Fibroblast of lung (primary cell): ENCODE data around the gene HINFP. TPM values are rescaled to one million over a fixed set of nuclear protein-coding genes. Genes with fewer than 3 reads are reported as not detected.
A peak's percentile ranks its signal among the peaks of the same experiment; 100 is the strongest.

Experiments
- DNase-seq, 2 donors: peaks; one replicate each; pipeline versions ENCODE4 v3.0.0 to v3.0.0-alpha.2; 2010; ENCODE audit warnings: low read depth in 2 of 2
- H2AFZ ChIP-seq: 2 replicates; pipeline ENCODE4 v1.5.1; 2012; ENCODE audit warnings: low read length, control low read depth, inconsistent platforms
- H3K27ac ChIP-seq: 2 replicates; pipeline ENCODE4 v1.5.1; 2011; ENCODE audit warnings: low read length, control low read depth; ENCODE audit not compliant: insufficient read depth
- H3K27me3 ChIP-seq: 2 replicates; pipeline ENCODE4 v1.5.1; 2011; ENCODE audit warnings: mild to moderate bottlenecking, low read length; ENCODE audit not compliant: control insufficient read depth, insufficient read depth
- H3K36me3 ChIP-seq: 2 replicates; pipeline ENCODE4 v1.5.1; 2011; ENCODE audit warnings: low read length; ENCODE audit not compliant: control insufficient read depth, insufficient read depth
- H3K4me1 ChIP-seq: 2 replicates; pipeline ENCODE4 v1.5.1; 2011; ENCODE audit warnings: low read length; ENCODE audit not compliant: control insufficient read depth, insufficient read depth; ENCODE audit errors: extremely low read depth
- H3K4me2 ChIP-seq: 2 replicates; pipeline ENCODE4 v1.5.1; 2011; ENCODE audit warnings: low read length, control low read depth; ENCODE audit not compliant: insufficient read depth; ENCODE audit errors: extremely low read depth
- H3K4me3 ChIP-seq, 4 experiments: fragments of 200-600 bp in 1 of 4; sonication (generic) in 1 of 4; replicated peaks in 1 of 4; 2 replicates each; pipeline ENCODE4 v1.5.1; 2011 to 2016; ENCODE audit warnings: low read length in 4 of 4, low read depth in 3 of 4, mild to moderate bottlenecking in 3 of 4, control low read depth in 2 of 4, inconsistent platforms in 1 of 4, mixed read lengths in 1 of 4; ENCODE audit not compliant: insufficient read depth in 1 of 4; ENCODE audit errors: control extremely low read depth in 1 of 4
- H3K79me2 ChIP-seq: 2 replicates; pipeline ENCODE4 v1.5.1; 2012; ENCODE audit warnings: mild to moderate bottlenecking, low read length, inconsistent platforms; ENCODE audit not compliant: control insufficient read depth, insufficient read depth
- H3K9ac ChIP-seq: 2 replicates; pipeline ENCODE4 v1.5.1; 2011; ENCODE audit warnings: mild to moderate bottlenecking, low read length, control low read depth; ENCODE audit not compliant: insufficient read depth
- H3K9me3 ChIP-seq: 2 replicates; pipeline ENCODE4 v1.5.1; 2012; ENCODE audit warnings: low read depth, low read length; ENCODE audit not compliant: control insufficient read depth, insufficient read depth
- H4K20me1 ChIP-seq: 2 replicates; pipeline ENCODE4 v1.5.1; 2011; ENCODE audit warnings: low read length; ENCODE audit not compliant: control insufficient read depth, insufficient read depth; ENCODE audit errors: extremely low read depth
- CTCF ChIP-seq, 2 donors: IDR thresholded peaks in 1 of 2; conservative IDR thresholded peaks in 1 of 2; 1 replicate in 1 of 2; 2 replicates in 1 of 2; pipeline ENCODE4 v1.5.1; 2011 to 2012; ENCODE audit warnings: low read length in 2 of 2, control low read depth in 1 of 2, inconsistent platforms in 1 of 2, low read depth in 1 of 2, mild to moderate bottlenecking in 1 of 2
- EZH2 ChIP-seq: IDR thresholded peaks from 2 replicates; pipeline ENCODE4 v1.5.1; 2012; ENCODE audit warnings: low read length, control low read depth, mild to moderate bottlenecking; ENCODE audit errors: missing control alignments
- polyA plus RNA-seq, 2 donors: library from polyadenylated mRNA; depleted of rRNA in 1 of 2; stranded (reverse) in 1 of 2; unstranded in 1 of 2; fragments of >200 nt; gene quantifications; 2 replicates each; pipeline ENCODE4 v1.2.1, GENCODE V29; 2011 to 2012; ENCODE audit warnings: missing spikeins in 1 of 2
- total RNA-seq: library from RNA; depleted of rRNA; stranded (reverse); fragments of >200 nt; gene quantifications from 2 replicates; pipeline ENCODE4 v1.2.1, GENCODE V29; 2014

Gene HINFP
- total and polyA plus RNA-seq, 2 donors (not counting 1 experiment from before 2014, with no cell fraction given), result 13.1 to 13.5 TPM

GRCh38 chr11:119152043-119152442 lies 30.7 kb downstream of the HINFP start:
- no peaks in the 10 kb centered on the region for H3K9me3 ChIP-seq
- DNase-seq, result no peak
- H3K4me3 ChIP-seq, result no peak overlapping the region
- no peaks in the 10 kb centered on the region for H3K4me1 ChIP-seq
- no peak overlapping the region for H3K4me2 ChIP-seq
- H3K36me3 ChIP-seq, result no peaks in the 10 kb centered on the region
- H3K27me3 ChIP-seq, result peaks cover 29% of the 10 kb centered on the region
- TF ChIP-seq EZH2, result no peak
- TF ChIP-seq CTCF (conservative IDR thresholded peaks at IDR 0.05 in 1 of 2, IDR thresholded peaks at IDR 0.05 in 1 of 2; ENCODE audit: low read depth in 1 of 2, low read length in 2 of 2), result no peak
- H4K20me1 ChIP-seq, result no peaks in the 10 kb centered on the region
- no peaks in the 10 kb centered on the region for H3K79me2 ChIP-seq
- H3K9ac ChIP-seq, result no peak overlapping the region
- no peak overlapping the region for H2AFZ ChIP-seq
- H3K27ac ChIP-seq, result no peak overlapping the region

GRCh38 chr11:119152604-119153003 lies 31.2 kb downstream of the HINFP start:
- Histone ChIP-seq H3K4me2 (no peak overlapping the region), H3K9ac (no peak overlapping the region), H3K27ac (no peak overlapping the region), H2AFZ (no peak overlapping the region), H3K4me1 (no peaks in the 10 kb centered on the region), H3K79me2 (no peaks in the 10 kb centered on the region), H3K27me3 (peaks cover 26% of the 10 kb centered on the region), H4K20me1 (no peaks in the 10 kb centered on the region), H3K9me3 (no peaks in the 10 kb centered on the region), H3K36me3 (no peaks in the 10 kb centered on the region), H3K4me3 (no peak overlapping the region)
- TF ChIP-seq CTCF (conservative IDR thresholded peaks at IDR 0.05 in 1 of 2, IDR thresholded peaks at IDR 0.05 in 1 of 2; ENCODE audit: low read depth in 1 of 2, low read length in 2 of 2) (no peak), EZH2 (no peak)
- no peak for DNase-seq

GRCh38 chr11:119153049-119153818 lies 31.9 kb downstream of the HINFP start:
- Histone ChIP-seq H3K9me3 (no peaks in the 10 kb centered on the region), H3K27ac (no peak overlapping the region), H3K79me2 (no peaks in the 10 kb centered on the region), H3K4me1 (no peaks in the 10 kb centered on the region), H3K4me3 (no peak overlapping the region), H3K9ac (no peak overlapping the region), H3K36me3 (no peaks in the 10 kb centered on the region), H4K20me1 (no peaks in the 10 kb centered on the region), H3K4me2 (no peak overlapping the region), H2AFZ (no peak overlapping the region), H3K27me3 (peaks cover 21% of the 10 kb centered on the region)
- peak in 1 of 2 donors; percentile 14 for TF ChIP-seq CTCF (conservative IDR thresholded peaks at IDR 0.05 in 1 of 2, IDR thresholded peaks at IDR 0.05 in 1 of 2; ENCODE audit: low read depth in 1 of 2, low read length in 2 of 2)
- no peak for TF ChIP-seq EZH2
- no peak for DNase-seq
